NCI-H460 (cell line): ENCODE results near the gene PRKCA. TPM values are rescaled to one million over a fixed set of nuclear protein-coding genes. Genes with fewer than 3 reads are reported as not detected.

ENCODE experiments used
- DNase-seq: peaks from one replicate; pipeline ENCODE4 v3.0.0-alpha.2; 2016; ENCODE audit warnings: low read depth; ENCODE audit errors: extremely low read depth
- total RNA-seq: library from RNA; depleted of rRNA; stranded (reverse); fragments of >200 nt; shearing (Covaris generic); gene quantifications from 2 replicates; pipeline ENCODE4 v1.2.3, GENCODE V29; 2014

The PRKCA gene
- total RNA-seq, 1 experiment from 2014 or later, result 13.6 TPM

DNA sequence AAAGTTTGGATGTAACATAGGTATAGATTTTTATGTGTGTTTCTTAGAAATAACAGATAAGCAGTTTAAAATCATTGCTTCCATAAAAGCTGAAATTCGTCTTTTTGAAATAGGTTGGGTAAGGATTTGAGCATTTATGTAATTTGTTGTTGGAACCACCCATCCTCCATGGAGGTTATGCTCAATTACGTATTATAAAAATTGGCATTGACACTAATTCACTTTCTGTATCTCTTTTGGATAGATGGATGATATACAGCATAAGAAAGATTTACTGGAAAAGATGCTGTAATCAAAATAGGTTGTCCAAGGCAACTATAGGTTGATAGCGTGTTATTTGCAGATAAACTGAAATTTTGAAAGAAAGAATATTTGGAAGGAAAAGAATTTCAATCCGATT lies 105.5 kb downstream of the PRKCA start:
- DNase-seq, result no peak

DNA sequence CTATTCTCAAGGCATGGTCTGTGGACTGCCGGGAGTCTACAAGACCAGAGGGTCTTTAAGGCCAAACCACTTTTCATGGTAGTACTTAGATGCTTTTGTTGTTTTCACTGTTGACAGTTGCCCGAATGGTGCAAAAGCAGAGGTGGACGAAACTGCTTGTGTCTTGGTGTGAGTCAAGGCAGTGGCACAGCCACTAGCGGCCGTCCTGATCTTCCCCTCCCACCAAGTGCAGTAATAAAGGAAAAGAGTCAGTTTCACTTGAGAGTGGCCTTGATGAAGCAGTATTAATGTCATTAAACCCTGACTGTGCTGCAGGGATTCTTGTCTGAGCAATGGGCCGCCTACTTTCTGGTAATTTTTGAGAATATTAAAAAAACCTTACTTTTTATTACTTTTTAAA lies 109.1 kb downstream of the PRKCA start:
- DNase-seq, result no peak

DNA sequence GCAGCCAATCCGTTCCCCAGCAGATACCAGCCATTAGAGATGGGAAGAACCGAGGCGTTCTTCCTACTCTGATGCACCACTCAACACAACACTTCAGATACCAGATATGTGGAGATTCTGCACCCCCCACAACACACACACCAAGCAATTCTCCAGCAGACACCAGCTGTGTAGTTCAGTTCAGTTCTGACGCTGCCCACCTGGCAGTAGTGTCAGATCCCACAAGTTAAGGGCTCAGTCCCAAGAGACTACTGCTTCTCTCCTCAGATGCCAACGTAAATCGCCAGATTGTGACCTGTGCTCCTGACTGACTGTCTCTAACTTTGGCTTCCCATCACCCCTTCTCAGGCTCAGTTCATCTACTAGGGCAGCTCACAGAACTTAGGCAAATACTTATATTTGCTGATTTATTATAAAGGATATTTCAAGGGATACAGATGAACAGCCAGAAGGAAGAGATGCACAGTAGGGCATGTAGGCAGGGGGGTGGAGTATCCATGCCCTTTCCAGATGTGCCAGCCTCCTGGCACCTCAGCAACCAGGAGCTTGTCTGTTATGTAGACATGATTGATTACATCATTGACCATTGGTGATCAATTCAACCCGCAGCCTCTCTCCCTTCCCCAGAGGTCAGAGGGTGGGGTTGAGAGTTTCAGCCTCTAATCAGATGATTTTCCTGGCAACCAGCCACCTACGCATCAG lies 110.6 kb downstream of the PRKCA start:
- DNase-seq, result no peak

DNA sequence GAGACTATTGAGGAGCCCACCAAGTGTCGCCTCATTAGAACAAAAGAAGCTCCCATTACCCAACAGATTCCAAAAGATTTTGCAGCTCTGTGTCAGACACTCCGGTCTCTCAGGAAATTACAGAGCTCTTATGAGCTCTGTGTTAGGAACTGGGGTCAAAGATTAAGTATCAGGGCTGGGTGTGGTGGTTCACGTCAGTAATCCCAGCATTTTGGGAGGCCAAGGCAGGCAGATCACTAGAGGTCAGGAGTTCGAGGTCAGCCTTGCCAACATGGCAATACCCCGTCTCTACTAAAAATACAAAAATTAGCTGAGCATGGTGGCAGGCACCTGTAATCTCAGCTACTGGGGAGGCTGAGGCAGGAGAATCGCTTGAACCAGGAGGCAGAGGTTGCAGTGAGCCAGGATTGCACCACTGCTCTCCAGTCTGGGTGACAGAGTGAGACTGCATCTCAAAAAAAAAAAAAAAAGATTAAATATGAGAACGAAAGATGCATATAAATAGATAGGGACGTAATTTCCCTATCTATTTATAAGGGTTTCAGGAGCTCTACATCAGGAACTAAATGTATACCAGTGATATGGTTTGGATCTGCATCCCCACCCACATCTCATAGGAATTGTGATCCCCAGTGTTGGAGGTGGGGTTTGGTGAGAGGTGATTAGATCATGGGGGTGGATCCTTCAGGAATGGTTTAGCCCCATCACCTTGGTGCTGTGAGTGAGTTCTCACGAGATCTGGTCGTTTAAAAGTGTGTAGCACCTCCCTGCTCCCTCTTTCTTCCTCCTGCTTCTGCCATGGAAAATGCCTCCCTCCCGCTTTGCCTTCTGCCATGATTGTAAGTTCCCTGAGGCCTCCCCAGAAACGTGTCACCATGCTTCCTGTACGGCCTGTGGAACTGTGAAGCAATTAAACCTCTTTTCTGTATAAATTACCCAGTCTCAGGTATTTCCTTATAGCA lies 111.4 kb downstream of the PRKCA start:
- DNase-seq, result no peak

DNA sequence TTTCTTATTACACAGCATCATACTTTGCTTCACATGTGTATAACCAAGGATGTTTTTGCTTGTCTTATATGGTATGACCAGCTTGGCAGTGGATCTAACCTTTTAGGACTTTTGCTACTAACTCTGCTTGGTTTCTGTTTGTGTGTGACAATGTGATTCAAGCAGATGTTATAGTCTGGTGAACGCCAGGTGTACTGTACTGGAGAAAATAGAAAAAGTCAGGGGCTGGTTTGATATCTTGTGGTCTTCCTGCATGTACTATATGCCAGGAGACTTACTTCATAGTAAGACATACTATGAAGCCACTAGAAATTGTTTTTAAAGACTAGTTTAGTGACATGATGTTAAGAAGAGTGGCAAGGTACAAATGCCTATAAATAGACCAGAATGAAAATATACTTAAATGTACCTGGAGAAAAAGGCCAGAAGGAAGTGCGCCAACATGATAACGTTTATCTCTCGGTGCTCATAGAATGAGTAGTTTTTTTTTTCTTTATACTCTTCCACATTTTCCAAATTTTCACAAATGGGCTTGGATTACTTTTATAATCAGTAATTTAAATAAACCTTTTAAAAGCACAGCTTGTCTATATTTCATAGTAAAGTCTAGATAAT lies 112.3 kb downstream of the PRKCA start:
- no peak for DNase-seq

DNA sequence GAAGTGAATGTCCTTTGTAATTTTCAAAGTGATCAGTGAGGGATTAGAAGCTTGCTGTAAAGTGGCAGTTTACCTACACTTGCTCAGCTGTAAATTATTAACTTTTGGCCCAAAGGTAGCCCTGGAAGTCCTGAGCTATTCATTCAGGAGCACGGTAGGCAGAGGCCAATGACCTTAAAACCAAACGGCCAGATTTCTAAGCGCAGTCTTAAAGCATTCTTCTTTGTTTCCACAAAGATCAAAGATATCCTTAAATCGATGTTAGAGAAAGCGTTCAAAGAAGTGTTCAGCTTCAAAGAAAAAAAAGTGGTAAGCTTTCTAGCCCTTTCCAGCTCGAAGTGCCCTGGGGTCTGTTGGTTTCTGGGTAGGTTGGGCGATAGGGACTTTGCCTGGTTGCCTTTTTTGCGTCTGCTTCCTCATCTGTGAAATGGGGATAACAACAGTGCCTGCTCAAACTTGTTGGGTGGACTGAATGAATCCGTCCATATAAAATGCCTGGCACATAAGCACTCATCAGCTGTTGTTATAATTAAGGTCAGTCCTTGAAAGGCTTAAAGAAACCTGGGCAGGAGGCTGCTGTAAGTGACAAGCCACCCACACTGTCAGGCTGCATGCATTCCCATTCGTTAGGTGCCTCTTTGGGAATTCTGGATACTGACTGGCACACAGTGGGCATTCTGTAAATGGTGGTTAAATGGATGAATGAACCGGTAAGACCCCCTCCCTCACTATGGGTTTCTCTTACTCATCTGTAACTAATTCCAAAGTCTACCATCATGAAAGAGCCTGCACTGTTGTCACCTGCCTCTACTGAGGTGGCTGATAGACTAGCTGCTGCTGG lies 113.2 kb downstream of the PRKCA start:
- no peak for DNase-seq

DNA sequence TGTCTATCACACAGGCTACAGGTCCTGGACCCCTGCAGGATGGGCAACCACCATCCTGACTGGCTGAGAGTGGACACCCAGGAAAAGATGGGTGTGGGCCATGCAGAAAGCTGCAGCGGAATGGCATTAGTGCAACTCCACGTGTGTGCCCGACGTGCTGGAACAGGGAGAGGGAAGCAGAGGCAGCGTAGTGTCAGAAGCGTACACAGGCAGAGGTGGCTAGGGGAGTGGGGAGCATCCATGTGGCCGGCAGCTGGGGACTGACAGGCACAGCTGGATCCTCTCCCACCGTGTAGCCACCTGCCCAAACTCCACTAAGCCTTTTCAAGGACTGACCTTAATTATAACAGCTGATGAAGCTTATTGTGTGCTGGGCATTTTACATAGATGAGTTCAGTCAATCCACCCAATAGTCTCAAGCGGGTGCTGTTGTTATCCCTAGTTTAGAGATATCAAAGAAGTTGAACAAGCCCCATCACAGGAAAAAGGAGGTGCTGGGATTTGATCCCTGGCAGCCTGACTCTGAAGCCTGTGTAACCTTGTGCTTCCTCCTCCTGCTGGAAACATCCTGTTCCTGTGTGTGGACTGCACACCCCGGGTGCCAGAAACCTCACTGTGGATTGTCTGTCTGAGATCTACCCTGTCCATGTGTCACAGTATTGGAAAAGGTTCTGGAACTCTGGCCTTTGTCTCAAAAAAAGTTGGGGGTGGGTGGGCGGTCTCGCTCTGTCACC lies 114.0 kb downstream of the PRKCA start:
- no peak for DNase-seq

DNA sequence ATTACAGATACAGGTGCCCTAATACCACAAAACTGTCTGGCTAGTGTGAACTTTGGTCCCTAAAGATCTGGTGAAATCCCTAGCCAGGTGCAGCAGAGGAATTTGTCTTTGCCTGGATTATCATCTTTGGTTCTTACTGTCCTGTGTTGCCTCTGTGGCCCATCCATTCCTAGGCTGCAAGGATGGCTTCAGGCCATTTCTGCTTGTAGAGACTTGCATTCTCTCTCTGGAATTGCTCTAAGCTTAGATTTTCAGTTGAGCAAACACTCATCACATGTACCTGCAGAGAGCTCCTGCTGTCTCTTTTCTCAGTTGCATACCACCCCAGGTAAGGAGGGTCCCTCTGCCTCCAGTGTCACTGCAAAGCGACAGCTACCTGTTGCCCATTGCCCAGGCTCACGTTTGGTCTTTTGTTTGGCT lies 114.9 kb downstream of the PRKCA start:
- no peak for DNase-seq

DNA sequence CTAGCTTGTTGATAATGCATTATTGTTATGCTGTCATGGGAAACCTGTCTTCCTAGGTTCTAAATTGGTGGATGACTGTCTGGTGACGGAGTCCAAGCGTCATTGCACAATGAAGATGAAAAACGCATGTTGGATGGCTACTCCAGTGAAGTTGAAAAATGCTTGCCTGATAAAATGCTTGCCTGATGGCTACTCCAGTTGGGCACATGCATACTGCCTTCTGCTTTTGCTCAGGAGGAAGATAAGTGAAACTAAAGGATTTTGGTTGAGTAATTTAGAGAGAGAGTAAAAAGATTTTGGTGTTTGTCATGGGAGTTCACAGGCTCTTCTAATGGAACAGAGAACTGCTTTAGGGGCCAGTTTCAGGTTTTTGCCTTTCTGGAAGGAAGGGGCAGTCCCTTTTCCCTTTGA lies 118.6 kb downstream of the PRKCA start:
- DNase-seq, result no peak

DNA sequence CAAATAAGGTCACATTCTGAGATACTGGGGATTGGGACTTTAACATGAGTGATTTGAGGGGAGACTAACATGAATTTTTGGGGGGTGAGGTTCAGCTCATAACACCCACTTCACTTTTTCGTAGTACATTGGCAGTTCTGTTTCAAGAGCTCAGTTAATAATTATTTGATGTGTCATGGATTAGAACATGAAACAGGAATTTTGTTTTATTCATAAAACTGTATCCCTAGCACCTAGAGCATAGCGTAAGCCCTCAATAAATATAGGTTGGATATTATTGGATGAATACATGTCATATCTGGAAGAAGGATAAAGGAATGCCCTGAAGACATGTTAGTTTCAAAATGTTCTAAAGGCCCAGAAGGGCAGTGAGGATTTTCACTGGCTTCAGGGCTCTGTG lies 119.8 kb downstream of the PRKCA start:
- DNase-seq, result no peak

DNA sequence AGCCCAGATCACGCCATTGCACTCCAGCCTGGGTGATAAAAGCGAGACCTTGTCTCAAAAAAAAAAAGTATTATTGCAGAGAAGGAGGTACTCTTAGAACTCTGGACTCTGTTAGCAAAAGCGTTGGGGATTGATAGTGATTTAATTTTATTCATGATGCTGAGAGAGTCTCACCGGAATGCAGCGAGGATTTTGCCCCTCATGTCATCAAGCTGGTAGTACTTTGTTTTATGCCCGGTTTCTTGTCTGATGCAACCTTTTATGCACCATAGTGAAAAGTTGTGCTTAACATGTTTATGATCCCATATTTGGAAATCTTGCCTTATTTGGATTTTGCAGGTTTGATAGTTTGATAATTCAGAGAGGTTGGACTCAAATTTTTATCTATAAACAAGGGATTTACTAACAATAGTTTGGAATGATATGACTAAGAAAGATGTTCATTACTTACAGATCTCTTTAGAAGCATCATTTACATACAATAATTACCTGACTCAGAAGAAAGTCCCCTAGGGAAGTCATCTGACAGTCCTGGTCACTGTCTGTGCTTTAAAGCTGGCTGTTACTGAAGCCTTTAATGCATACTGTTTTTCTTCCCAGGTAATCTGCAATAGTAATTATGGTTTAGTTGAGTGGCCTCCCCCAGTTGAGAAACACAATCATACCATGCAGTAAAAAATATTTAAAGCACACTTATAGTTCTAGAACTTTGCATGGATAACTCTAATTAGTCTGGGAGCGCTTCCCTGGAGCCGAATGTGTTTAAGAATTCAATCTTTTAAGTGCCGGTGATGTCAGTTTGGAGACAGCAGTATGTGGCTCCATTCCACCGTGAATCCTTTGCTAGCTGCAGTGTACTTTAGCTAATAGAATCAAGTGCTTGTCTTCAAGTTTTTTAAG lies 120.9 kb downstream of the PRKCA start:
- no peak for DNase-seq

DNA sequence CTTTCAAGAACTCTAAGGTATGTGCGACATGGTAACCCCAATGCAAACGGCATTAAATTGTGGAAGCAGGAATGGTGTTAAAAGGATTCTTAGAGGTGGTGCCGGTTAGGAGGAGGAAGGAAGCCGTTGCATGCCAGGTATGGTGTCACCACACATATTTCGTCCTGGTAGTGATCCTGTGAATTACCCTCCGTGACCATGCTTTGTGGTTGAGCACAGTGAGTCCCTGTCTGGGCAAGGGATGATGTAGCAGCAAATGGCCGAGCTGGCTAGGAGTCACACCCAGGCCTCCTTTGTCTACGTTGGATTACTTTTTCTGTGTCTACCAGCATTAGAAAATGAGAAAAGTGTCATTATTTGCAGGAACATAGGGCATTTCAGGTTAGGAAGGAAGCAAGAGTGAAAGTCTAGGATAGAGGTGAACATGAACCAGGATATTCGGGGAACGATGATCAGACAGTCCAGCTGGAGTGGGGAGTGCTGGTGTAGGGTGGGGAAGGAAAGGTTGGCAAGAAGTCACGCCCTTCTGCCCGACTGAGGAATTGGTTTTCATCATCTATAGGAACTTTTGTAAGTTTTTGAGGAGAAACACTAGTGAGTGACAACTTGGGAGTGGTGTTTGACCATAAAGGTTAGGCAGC lies 123.5 kb downstream of the PRKCA start:
- DNase-seq, result no peak

DNA sequence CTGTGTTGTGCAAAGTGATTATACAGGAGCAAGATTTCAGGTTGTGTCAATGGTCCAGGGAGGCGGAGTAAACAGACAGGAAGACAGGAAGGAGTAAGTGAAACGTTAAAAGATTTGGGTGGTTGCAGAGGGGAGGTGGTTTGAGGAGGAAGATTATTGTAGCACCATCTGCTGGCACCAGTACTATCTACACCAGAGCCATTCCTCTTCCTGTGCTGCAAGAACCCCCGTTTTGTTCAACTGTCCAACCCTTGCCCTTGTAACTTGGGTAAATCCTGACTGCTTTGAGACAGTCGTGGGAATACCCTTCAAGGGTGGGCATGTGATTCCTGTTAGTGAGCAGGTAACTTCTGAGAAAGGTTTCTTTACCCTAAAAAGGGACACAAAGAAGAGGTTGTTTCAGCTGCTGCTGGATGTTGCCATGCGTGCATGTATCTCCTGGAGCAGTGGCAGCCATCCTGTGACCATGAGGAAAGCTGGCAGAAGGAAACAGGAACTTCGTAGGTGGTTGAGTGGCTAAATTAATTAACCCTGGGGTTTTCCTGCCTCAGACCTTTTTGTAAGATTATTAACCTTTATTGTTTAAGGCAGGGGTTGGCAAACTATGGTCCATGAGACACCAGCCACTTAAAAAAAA lies 124.1 kb downstream of the PRKCA start:
- no peak for DNase-seq

DNA sequence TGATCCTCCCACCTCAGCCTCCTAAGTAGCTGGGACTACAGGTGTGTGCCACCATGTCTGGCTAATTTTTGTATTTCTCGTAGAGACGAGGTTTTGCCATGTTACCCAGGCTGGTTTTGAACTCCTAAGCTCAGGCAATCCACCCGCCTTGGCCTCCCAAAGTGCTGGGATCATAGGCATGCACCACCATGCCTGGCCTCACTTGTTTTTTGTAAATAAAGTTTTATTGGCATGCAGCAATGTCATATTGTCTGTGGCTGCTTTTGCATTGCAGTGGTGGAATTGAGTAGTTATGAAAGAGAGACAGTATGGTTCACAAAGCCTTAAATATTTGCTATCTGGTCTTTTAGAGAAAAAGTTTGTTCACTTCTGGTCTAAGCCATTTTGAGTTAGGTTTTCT lies 124.7 kb downstream of the PRKCA start:
- no peak for DNase-seq

DNA sequence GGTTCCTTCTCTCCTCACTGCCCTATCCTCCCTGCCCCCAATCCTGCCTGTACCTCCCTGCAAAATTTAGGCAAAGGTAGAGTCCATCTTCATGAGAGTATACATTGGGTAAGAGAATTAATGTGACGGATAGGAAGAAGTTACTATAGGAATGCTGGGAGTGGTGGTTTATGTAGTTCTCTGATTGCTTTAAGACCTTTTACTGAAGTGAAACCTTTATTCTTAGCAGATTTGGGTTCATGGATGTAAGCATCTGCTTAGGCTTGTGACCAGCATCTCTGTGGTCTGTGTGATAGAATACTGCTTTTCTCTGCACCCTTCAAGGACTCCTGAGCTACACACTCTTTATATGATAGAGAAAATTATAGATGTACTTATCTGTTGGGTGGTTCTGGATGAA lies 127.3 kb downstream of the PRKCA start:
- no peak for DNase-seq

DNA sequence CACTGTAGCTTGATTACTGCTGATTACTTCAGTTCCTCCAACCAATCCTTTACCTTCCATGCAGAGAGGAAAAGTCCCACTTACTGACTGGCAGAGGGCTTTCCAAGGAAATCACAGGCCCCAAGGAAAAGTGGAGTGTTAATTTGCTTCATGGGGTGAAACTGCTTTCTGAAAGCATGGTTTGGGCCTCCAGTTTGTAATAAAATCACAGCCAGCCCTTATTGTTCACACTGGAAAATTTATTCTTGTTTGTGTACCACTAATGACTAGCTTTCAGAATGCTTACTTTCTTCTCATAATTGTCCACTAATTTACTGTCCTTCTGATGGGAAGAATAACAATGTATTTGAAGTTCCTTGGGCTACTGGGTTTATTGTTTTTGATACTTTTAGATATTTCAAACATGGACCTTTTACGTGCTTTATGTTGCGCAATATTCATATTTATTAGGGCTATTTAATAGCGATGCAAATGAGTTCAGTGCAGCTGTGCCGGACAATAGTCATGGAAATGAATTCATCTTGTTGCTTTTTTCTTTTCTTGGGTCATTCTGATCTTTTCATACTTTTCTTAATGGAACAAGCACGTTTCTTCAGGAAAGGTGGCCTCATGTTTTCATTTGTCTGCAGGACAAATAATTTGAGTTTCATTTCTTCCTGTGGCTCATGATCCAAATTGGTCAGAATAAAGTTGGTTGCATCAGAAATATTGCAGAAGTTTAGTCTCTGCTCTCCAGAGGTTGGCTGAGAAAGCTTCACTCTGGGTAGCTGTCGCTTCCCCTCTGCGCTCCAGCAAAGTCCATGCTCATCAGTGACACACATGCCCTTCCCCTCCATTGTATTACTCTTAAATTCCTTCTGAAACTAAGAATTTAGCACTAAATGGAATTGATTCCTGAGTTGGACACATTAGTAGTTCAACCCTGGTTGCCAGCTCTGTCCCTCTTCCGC lies 128.7 kb downstream of the PRKCA start:
- no peak for DNase-seq

DNA sequence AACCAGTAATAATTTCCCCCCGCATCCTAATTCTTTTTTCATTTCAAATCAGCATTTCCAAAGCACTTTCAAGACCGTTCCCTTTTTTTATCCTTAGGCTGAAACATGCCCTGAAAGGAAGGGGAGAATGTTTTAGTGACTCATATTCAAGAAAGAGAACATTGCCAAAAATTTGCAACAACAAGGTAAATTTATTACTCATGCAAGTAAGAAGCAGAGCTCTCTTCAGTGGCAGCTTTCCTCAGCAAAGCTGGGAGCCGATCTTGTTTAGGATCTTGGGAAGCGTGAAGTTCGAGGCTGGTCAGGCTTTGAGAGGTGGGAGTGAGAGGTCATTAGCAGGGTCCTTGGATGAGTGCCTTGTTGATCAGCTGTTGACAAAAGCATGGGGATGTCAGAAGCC lies 129.5 kb downstream of the PRKCA start:
- DNase-seq, result no peak
